Activated T-helper 17 cell treated with anti-CD3 and anti-CD28 coated beads, Interleukin-2, amount 50 U/mL, for 72 hours (primary cell): ENCODE data around the gene METTL23. TPM values are rescaled to one million over a fixed set of nuclear protein-coding genes. Genes with fewer than 3 reads are reported as not detected.
"Not testable (repeated sequence)": the region's sequence is repeated elsewhere in the genome, so short reads cannot be mapped to it uniquely, and the experiment has no call there.

Experiments used
- ATAC-seq: fragments of 150-1000 bp; cut with Tn5 transposase; replicated peaks from 2 replicates; pipeline ENCODE4 v1.10.0; 2021; ENCODE audit warnings: mild to moderate bottlenecking, moderate library complexity
- H3K27ac Mint-ChIP-seq: one replicate; pipeline ENCODE4 v1.8.0; 2022; ENCODE audit warnings: mixed read lengths
- H3K27me3 Mint-ChIP-seq: one replicate; pipeline ENCODE4 v1.8.0; 2022; ENCODE audit warnings: mixed read lengths
- H3K36me3 Mint-ChIP-seq: one replicate; pipeline ENCODE4 v1.8.0; 2022; ENCODE audit warnings: low read depth, mild to moderate bottlenecking, mixed read lengths
- H3K4me1 Mint-ChIP-seq: one replicate; pipeline ENCODE4 v1.8.0; 2022; ENCODE audit warnings: mixed read lengths
- H3K4me3 Mint-ChIP-seq: one replicate; pipeline ENCODE4 v1.8.0; 2022; ENCODE audit warnings: mild to moderate bottlenecking, mixed read lengths
- H3K9me3 Mint-ChIP-seq: one replicate; pipeline ENCODE4 v1.8.0; 2022; ENCODE audit warnings: mixed read lengths
- total RNA-seq, 2 donors: library from RNA; stranded (reverse); gene quantifications; one replicate each; pipeline ENCODE4 v1.2.3, GENCODE V29; 2022

Gene METTL23
- total RNA-seq, 2 donors from 2014 or later, result 31.6 to 35.7 TPM

DNA sequence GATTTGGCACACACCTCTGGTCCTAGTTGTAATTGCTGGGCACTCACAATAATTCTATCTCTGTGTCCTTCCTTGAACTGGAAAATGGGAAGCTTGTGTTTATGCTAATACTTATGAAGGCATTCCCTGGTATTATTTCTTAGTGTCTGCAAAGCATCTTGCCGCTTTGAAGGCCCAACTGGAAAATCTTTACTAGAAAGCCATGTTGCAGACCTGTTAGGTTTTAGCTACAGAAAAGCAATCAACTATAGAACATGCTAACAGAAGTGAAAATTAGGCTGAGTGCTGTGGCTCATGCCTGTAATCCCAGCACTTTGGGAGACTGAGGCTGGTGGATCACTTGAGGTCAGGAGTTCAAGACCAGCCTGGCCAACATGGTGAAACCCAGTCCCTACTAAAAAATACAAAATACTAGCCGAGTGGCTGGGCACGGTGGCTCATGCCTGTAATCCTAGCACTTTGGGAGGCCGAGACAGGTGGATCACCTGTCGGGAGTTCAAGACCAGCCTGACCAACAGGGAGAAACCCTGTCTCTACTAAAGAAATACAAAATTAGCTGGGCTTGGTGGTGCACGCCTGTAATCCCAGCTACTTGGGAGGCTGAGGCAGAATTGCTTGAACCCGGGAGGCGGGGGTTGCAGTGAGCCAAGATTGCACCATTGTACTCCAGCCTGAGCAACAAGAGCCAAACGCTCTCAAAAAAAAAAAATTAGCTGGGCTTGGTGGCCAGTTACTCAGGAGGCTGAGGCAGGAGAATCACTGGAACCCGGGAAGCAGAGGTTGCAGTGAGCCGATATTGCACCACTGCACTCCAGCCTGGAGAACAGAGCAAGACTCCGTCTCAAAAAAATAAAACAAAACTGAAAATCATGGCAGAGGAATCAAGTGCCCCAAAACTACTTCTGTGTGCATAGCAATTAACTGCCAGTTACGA is 5.4 kb downstream of the METTL23 start:
- not testable (repeated sequence) for ATAC-seq, H3K9me3 Mint-ChIP-seq, H3K27me3 Mint-ChIP-seq
- H3K4me1 Mint-ChIP-seq, result peaks cover 21% of the 10 kb centered on the region
- H3K27ac Mint-ChIP-seq, result peak overlapping the region; percentile 54
- H3K36me3 Mint-ChIP-seq, result peaks cover 97% of the 10 kb centered on the region
- H3K4me3 Mint-ChIP-seq, result peak overlapping the region; percentile 89

DNA sequence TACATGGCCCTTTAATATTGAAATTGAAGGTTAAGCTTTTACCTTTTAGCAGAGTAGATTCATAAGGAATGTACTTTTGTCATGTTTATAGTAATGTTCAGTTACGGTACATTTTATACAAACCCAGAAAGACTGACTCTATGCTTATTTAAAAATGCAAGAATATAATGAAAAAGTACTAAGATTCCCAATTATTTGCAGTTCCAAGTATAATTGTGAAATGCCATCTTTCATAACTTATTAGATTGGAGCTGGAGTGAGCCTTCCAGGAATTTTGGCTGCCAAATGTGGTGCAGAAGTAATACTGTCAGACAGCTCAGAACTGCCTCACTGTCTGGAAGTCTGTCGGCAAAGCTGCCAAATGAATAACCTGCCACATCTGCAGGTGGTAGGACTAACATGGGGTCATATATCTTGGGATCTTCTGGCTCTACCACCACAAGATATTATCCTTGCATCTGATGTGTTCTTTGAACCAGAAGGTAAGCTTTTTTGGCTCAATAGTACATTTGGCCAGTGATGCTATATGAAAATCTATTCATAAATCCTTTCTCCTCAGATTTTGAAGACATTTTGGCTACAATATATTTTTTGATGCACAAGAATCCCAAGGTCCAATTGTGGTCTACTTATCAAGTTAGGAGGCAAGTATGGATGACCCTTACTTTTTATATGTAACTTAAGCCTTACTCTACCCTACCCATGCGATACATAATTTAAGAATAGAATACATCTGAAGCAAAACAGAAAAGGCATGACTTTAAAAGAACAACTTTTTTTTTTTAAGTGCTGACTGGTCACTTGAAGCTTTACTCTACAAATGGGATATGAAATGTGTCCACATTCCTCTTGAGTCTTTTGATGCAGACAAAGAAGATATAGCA is 6.3 kb downstream of the METTL23 start:
- ATAC-seq, result no peak
- Mint-ChIP-seq H3K9me3 (no peaks in the 10 kb centered on the region), H3K36me3 (peaks cover 97% of the 10 kb centered on the region), H3K4me3 (peak overlapping the region; percentile 89), H3K4me1 (peaks cover 21% of the 10 kb centered on the region), H3K27me3 (no peaks in the 10 kb centered on the region), H3K27ac (peak overlapping the region; percentile 83)

DNA sequence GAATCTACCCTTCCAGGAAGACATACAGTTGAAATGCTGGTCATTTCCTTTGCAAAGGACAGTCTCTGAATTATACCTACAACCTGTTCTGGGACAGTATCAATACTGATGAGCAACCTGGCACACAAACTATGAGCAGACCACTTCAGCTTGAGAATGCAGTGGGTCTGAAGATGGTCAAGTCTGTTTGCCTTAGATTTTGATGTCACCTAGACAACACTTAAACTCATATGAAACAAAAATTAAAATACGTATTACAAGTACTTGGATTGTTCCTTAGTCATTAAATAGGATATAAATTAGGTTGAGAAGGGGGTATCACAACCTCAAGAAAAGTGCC is 6.9 kb downstream of the METTL23 start:
- Mint-ChIP-seq H3K27ac (peak overlapping the region; percentile 83), H3K9me3 (no peaks in the 10 kb centered on the region), H3K4me3 (peak overlapping the region; percentile 89), H3K36me3 (peaks cover 97% of the 10 kb centered on the region), H3K4me1 (peaks cover 26% of the 10 kb centered on the region), H3K27me3 (no peaks in the 10 kb centered on the region)
- ATAC-seq, result no peak

DNA sequence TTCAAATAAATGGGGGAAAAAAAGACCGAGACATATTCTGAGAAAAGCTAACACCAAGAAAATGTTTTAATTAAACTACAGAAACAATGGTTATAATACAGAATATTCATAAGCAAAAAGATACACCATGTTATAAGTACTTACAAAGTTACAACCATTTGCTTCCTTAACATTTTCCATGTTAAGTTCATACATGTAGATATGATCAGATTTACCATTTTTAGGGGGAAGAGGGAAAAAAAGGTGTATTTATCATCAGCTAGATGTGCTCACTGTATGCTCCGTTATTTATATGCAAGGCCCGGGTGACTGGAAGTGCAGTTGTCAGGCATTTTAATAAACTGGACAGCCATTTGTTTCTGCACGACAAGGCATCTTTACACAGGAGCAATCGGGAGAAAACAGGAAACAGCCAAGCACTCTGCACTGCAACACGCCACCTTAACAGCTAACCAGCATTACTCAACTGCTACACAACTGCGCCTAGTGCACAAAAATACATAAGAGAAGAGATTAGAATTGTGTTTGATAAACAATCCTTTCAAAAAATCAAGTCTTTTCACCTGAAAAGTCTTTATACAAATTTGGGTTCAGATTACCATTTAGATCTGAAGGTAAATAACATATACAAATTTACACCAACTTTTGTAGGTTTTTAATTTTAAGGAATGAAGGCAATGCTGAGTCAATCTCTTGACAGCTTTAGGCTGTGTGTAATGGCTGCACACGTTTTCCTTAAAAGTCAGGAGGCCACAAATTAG is 7.6 kb downstream of the METTL23 start:
- Mint-ChIP-seq H3K27me3 (no peaks in the 10 kb centered on the region), H3K27ac (peak overlapping the region; percentile 83), H3K36me3 (peaks cover 90% of the 10 kb centered on the region), H3K9me3 (no peaks in the 10 kb centered on the region), H3K4me3 (peak overlapping the region; percentile 89), H3K4me1 (peaks cover 30% of the 10 kb centered on the region)
- ATAC-seq, result no peak

DNA sequence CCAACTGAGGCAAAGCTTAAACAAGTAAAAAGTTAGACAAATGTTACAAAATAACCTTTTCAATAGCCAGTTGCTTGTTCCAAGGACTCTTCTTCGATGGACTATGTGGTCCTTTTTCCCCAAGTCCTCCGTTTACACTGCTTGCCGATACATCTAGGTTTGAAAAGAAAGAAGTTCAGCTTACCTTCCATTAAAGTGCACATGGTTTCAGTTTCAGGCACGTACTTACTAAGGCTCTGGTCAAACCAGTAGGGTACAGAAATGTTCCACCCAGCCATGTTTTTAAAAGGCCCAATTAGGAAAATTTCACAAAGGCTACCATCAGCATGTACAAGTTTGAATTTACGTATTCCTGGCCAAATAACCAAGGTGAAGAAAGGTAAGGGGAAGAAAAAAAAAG is 8.4 kb downstream of the METTL23 start:
- H3K27ac Mint-ChIP-seq, result peak overlapping the region; percentile 83
- no peaks in the 10 kb centered on the region for H3K27me3 Mint-ChIP-seq
- peaks cover 27% of the 10 kb centered on the region for H3K4me1 Mint-ChIP-seq
- H3K9me3 Mint-ChIP-seq, result no peaks in the 10 kb centered on the region
- ATAC-seq, result no peak
- H3K36me3 Mint-ChIP-seq, result peaks cover 82% of the 10 kb centered on the region
- peak overlapping the region; percentile 89 for H3K4me3 Mint-ChIP-seq

DNA sequence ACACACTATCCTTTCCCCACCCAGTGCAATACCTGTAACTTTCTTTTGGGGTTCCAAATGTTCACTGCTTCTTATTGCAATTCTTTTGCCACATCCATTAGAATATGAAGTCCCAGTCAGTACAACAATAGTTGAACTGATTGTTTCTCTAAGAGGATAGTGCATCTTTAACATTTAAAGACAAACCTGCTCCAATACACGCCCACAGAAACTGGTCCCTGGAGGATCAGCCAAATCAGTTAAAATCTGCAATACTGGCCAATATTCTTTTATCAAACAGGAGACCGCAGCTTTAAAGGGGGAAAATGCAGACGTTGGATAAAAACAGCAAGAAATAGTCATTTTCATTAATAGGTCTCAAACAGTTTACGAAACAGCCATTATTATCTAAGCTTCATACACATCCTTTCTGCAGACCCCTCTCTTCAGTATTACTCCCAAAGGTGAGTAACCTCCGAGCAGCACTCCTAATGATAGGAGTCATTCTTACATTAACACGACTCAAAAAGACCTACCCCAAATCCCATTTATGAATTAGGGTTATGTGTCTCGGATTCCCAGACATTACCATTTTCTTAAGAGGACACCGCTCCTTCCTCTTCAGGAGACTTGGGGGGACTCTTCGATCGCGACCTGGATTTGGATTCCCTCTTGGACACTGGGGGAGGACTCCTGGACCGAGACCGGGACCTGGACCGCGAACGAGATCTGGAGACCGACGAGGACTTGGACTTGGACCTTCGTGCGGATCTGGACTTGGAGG is 9.1 kb downstream of the METTL23 start:
- Mint-ChIP-seq H3K9me3 (no peaks in the 10 kb centered on the region), H3K27me3 (no peaks in the 10 kb centered on the region), H3K27ac (peak overlapping the region; percentile 83), H3K4me1 (peaks cover 27% of the 10 kb centered on the region), H3K36me3 (peaks cover 76% of the 10 kb centered on the region), H3K4me3 (peak overlapping the region; percentile 89)
- no peak for ATAC-seq

DNA sequence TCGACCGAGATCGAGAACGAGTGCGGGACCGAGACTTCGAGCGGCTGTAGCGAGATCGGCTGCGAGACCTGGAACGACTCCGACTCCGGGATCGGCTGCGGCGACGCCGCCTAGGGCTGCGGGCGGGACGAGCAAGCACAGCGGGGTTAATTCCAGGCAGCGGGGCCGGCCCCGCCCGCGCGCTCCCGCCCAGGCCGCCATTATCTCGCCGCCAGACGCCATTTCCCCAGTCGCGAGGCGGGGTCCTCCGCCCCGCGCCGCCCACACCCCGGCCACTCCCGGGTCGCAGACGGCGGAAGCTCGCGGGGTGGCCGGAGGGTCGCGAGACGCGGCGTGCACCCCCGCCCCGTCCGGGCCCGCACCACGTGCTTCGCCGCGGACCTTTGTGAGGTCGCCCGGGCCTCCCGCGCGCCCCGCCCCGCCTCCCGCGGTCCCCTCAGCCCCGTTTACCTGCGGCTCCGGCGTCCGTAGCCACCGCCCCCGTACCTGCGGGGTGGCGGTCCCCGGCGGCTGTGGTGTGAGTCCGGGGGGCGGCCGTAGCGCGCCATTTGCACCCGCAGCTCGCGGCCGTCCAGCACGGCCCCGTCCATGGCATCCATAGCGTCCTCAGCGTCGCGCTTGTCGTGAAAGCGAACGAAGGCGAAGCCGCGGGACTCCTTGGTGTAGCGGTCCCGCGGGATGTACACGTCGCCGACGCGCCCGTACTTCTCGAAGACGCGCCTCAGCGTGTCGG is 9.9 kb downstream of the METTL23 start:
- H3K36me3 Mint-ChIP-seq, result peaks cover 76% of the 10 kb centered on the region
- peak overlapping the region; percentile 98 for H3K4me3 Mint-ChIP-seq
- H3K9me3 Mint-ChIP-seq, result no peaks in the 10 kb centered on the region
- peak; percentile 13 for ATAC-seq
- H3K27ac Mint-ChIP-seq, result peak overlapping the region; percentile 95
- H3K27me3 Mint-ChIP-seq, result no peaks in the 10 kb centered on the region
- H3K4me1 Mint-ChIP-seq, result peaks cover 27% of the 10 kb centered on the region

DNA sequence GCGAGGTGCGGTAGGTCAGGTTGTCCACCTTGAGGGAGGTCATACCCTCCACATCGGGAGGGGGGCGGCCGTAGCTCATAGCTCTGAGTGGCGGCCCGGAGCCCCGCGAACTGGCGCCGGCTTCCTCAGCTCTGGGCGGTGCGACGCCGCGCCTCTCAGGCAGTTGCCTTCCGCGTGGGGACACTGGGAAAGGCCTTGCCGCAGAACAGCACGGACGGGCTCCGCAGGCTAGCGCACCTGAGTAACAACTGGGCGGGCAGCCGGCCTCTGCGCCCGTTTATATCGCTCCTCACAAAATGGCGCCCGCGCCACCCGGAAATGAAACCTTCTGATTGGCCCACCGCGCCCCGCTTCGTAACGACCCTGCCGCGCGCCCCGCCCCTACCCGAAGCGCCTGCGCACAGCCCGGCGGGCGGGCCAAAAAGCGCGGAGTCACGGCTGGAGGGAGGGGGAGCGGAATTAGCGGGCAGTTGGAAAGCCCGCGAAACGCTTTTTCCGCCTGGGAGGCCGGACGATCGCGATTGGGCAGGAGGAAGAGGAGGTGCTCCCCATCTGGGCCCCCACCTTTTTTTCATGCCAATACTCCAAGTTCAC is 10.5 kb downstream of the METTL23 start, which contains the start of gene SRSF2:
TSS of gene SRSF2 (minus strand) at position 250 of the 594 bp plus-strand sequence. CDS start at position 79, 171 bp downstream.
- Mint-ChIP-seq H3K27ac (peak within 1 kb of the TSS; percentile 95), H3K4me3 (peak within 1 kb of the TSS; percentile 98), H3K9me3 (no peaks in the 10 kb centered on the region), H3K27me3 (no peaks in the 10 kb centered on the region), H3K36me3 (peaks cover 76% of the 10 kb centered on the region), H3K4me1 (peaks cover 27% of the 10 kb centered on the region)
- ATAC-seq, result peak; percentile 75

DNA sequence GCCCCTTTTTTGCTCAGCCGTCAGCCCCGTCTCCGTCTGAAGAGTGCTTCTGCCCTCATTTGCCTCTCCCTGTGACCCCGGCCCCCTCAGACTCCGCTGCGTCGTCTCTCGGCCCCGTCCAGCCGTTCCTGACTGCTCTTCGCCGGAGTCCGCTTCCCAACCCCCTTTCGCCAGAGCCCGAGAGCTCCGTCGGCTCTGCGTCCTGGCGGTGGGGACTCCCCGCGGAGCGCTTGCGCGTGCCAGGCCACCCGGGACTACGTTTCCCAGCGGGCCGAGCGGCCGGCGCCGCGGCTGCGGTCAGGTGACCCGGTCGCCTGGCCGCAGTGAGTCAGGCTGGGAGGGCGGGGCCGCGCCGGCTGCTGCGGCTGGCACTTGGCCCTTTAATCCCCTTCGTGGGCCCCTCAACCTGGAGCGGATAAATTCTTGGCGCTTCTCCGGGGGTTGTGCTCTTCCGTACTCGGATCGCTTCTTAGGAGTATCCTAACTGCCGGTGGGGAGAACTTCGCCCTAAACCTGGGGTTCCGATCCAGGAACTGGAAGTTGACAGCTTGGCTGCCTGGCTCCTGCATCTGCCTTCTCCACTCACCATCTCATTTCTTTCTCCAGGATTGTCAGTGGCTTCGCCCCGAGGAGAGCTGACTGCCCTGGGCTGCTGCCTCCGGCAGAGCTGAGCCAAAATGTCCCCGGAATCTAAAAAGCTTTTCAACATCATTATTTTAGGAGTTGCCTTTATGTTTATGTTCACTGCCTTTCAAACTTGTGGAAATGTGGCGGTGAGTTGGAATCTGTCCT is 11.2 kb downstream of the METTL23 start, which contains the start of gene MFSD11:
TSS of gene MFSD11 (plus strand) at position 444 of the 792 bp plus-strand sequence. CDS start at position 678, 234 bp downstream.
- Mint-ChIP-seq H3K4me1 (peaks cover 26% of the 10 kb centered on the region), H3K27me3 (no peaks in the 10 kb centered on the region), H3K9me3 (no peaks in the 10 kb centered on the region), H3K27ac (peak within 1 kb of the TSS; percentile 95), H3K4me3 (peak within 1 kb of the TSS; percentile 98), H3K36me3 (peaks cover 76% of the 10 kb centered on the region)
- peak; percentile 79 for ATAC-seq

DNA sequence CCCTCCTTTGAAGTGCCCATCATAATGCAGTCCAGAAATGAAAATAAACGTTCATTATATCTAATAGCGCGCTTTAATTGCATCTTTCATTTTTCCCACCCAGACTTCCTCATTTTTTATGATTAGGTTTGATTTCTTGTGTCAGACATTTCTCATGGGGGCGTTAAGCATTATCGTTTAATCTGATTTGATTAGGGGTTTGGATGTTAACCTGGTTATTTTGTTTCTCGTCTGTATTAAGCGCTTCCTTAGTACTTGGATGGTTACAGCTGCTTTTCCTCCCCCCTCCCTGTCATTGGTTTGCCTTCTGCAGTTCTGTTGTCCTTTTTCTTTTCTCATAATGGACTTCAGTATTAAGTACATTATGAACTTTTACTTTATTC is 11.8 kb downstream of the METTL23 start:
- Mint-ChIP-seq H3K4me1 (peaks cover 20% of the 10 kb centered on the region), H3K27me3 (no peaks in the 10 kb centered on the region), H3K4me3 (peak overlapping the region; percentile 98), H3K27ac (peak overlapping the region; percentile 95), H3K9me3 (no peaks in the 10 kb centered on the region), H3K36me3 (peaks cover 76% of the 10 kb centered on the region)
- no peak for ATAC-seq

DNA sequence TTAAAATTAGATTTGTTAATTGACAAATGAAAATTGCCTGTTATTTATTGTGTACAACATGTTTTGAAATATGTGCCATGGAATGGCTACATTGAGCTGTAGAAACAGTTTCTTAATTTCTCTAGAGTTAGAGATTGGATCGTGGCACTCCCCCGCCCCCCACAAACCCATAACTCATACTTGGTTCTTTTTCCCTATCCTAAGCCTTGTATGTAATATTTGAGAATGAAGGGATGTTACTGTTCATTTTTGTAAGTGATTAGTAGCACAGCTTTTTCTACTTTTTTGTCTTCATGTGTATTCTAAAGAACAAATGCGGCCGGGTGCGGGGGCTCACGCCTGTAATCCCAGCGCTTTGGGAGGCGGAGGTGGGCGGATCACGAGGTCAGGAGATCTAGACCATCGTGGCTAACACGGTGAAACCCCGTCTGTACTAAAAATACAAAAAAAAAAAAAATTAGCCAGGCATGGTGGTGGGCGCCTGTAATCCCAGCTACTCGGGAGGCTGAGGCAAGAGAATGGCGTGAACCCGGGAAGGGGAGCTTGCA is 13.0 kb downstream of the METTL23 start:
- ATAC-seq, H3K27me3 Mint-ChIP-seq, H3K9me3 Mint-ChIP-seq, H3K4me1 Mint-ChIP-seq, H3K27ac Mint-ChIP-seq: not testable (repeated sequence)
- Mint-ChIP-seq H3K4me3 (peak overlapping the region; percentile 98), H3K36me3 (peaks cover 76% of the 10 kb centered on the region)
